ENCODE data around the gene ZSCAN12. TPM values are rescaled to one million over a fixed set of nuclear protein-coding genes. Genes with fewer than 3 reads are reported as not detected.

The ZSCAN12 gene
- total RNA-seq, 1 experiment from 2014 or later = 0.81 TPM

GRCh38 chr6:28347119-28347518 lies 52.4 kb downstream of the ZSCAN12 start:
- H2AFZ ChIP-seq (ENCODE audit: low read depth, low read length, poor library complexity, severe bottlenecking) = no peak overlapping the region
- H3K4me1 ChIP-seq (ENCODE audit: control insufficient read depth in 1 of 2, insufficient read depth in 2 of 2, low read length in 2 of 2) = peaks cover 7 to 19% of the 10 kb centered on the region in 2 experiments; a peak in 3 of 4 replicates
- CTCF ChIA-PET = no interaction called here
- no peak overlapping the region for H3K4me3 ChIP-seq (replicated peaks in 1 of 2; ENCODE audit: low read depth in 1 of 2, low read length in 2 of 2)
- H3K36me3 ChIP-seq (ENCODE audit: control insufficient read depth in 1 of 2, insufficient read depth in 2 of 2, low read length in 2 of 2) = no peaks in the 10 kb centered on the region
- TF ChIP-seq CTCF (IDR thresholded peaks at IDR 0.05 in 2 of 3, conservative IDR thresholded peaks at IDR 0.05 in 1 of 3; ENCODE audit: borderline replicate concordance in 1 of 3, insufficient read depth in 1 of 3, low read depth in 2 of 3, low read length in 2 of 3) (no peak), ZBTB33 (IDR thresholded peaks at IDR 0.05; ENCODE audit: extremely low read depth, insufficient replicate concordance, low read length) (no peak), YY1 (IDR thresholded peaks at IDR 0.05; ENCODE audit: extremely low read depth, insufficient replicate concordance, low read depth, low read length) (no peak), EZH2phosphoT487 (IDR thresholded peaks at IDR 0.05; ENCODE audit: borderline replicate concordance) (no peak), ATF3 (IDR thresholded peaks at IDR 0.05) (no peak), FOSL1 (IDR thresholded peaks at IDR 0.05; ENCODE audit: low read depth) (no peak), EZH2 (IDR thresholded peaks at IDR 0.05) (no peak), EGR1 (IDR thresholded peaks at IDR 0.05; ENCODE audit: low read depth) (no peak), POLR2AphosphoS5 (IDR thresholded peaks at IDR 0.05; ENCODE audit: low read depth, low read length) (no peak), POLR2A (IDR thresholded peaks at IDR 0.05; ENCODE audit: borderline replicate concordance, extremely low read depth, insufficient read depth, insufficient read length) (no peak), SP1 (IDR thresholded peaks at IDR 0.05; ENCODE audit: low read depth) (no peak), ZFX (IDR thresholded peaks at IDR 0.05) (no peak), CBX3 (IDR thresholded peaks at IDR 0.05; ENCODE audit: low read depth) (no peak), JUND (IDR thresholded peaks at IDR 0.05) (no peak), MAX (IDR thresholded peaks at IDR 0.05) (no peak)
- no peak overlapping the region for H3K9ac ChIP-seq (ENCODE audit: low read length)
- POLR2A ChIA-PET = no interaction called here
- BruUV-seq (replicated peaks) = no TSS peak
- H3K27me3 ChIP-seq (ENCODE audit: insufficient read depth, low read length) = no peaks in the 10 kb centered on the region
- no peak overlapping the region for H3K4me2 ChIP-seq (ENCODE audit: low read length)
- peaks cover 23% of the 10 kb centered on the region for H3K79me2 ChIP-seq (ENCODE audit: insufficient read depth, low read length)
- ATAC-seq = no peak
- no peaks in the 10 kb centered on the region for H3K9me3 ChIP-seq (ENCODE audit: control insufficient read depth in 1 of 2, insufficient read depth in 1 of 2, low read depth in 1 of 2, low read length in 2 of 2)
- RAD21 ChIA-PET (ENCODE audit: low non-redundant PET in 1 of 2, low total read pairs in 2 of 2, uncharacterized antibody in 2 of 2, unreplicated experiment in 2 of 2) = no interaction called here
- DNase-seq (ENCODE audit: low read depth, low spot score) = no peak
- intact Hi-C loops (cut with micrococcal nuclease) = no loop called here
- no peaks in the 10 kb centered on the region for H3K9me2 ChIP-seq (ENCODE audit: insufficient read depth)
- no peak overlapping the region for H3K27ac ChIP-seq (ENCODE audit: low read depth, low read length)
- H4K20me1 ChIP-seq (ENCODE audit: insufficient read depth) = no peaks in the 10 kb centered on the region
